Naive thymus-derived CD4-positive, alpha-beta T cell (primary cell): ENCODE results near the gene ADAMTSL1. TPM values are rescaled to one million over a fixed set of nuclear protein-coding genes. Genes with fewer than 3 reads are reported as not detected.

ENCODE experiments used
- ATAC-seq: fragments of 150-1000 bp; cut with Tn5 transposase; 2 replicates; pipeline ENCODE4 v1.10.0; 2021; ENCODE audit warnings: mild to moderate bottlenecking, moderate library complexity
- CTCF ChIA-PET: fragments of 350-600 bp; sonication (Branson Sonifier 250); formaldehyde crosslinking; loops from one replicate; lab custom pipeline; 2021; ENCODE audit warnings: antibody characterized with exemption; lab: Charles Lee
- POLR2A ChIA-PET: fragments of 350-600 bp; sonication (Branson Sonifier 250); formaldehyde crosslinking; loops from one replicate; lab custom pipeline; 2021; ENCODE audit warnings: antibody characterized with exemption, inconsistent platforms; lab: Charles Lee
- DNase-seq, 9 donors: peaks; one replicate each; pipeline versions ENCODE4 v3.0.0 to v3.0.0-alpha.2; 2020 to 2022; ENCODE audit warnings: mixed read lengths in 1 of 9
- H3K27ac ChIP-seq: one replicate; pipeline ENCODE4 v1.7.0; 2013; ENCODE audit warnings: mild to moderate bottlenecking, low read depth, low read length, moderate library complexity
- H3K27me3 ChIP-seq, 2 donors: one replicate each; pipeline ENCODE4 v1.7.0; 2013; ENCODE audit warnings: low read length in 2 of 2, mild to moderate bottlenecking in 2 of 2, moderate library complexity in 2 of 2; ENCODE audit not compliant: control insufficient read depth in 2 of 2, insufficient read depth in 2 of 2
- H3K36me3 ChIP-seq, 3 experiments: 1 replicate in 2 of 3; 2 replicates in 1 of 3; pipeline ENCODE4 v1.7.0; 2013; ENCODE audit warnings: low read length in 3 of 3, mild to moderate bottlenecking in 3 of 3, moderate library complexity in 1 of 3; ENCODE audit not compliant: insufficient read depth in 3 of 3, control insufficient read depth in 2 of 3
- H3K4me1 ChIP-seq, 2 donors: one replicate each; pipeline ENCODE4 v1.7.0; 2013; ENCODE audit warnings: low read length in 2 of 2, mild to moderate bottlenecking in 2 of 2, moderate library complexity in 1 of 2; ENCODE audit not compliant: control insufficient read depth in 2 of 2, insufficient read depth in 2 of 2
- H3K4me3 ChIP-seq: 2 replicates; pipeline ENCODE4 v1.7.0; 2013; ENCODE audit warnings: mild to moderate bottlenecking, low read length
- H3K9me3 ChIP-seq, 3 experiments: 1 replicate in 2 of 3; 2 replicates in 1 of 3; pipeline ENCODE4 v1.7.0; 2013; ENCODE audit warnings: low read length in 3 of 3; ENCODE audit not compliant: control insufficient read depth in 2 of 3
- H3K27ac Mint-ChIP-seq, 9 donors: one replicate each; pipeline ENCODE4 v1.8.0; 2020 to 2022; ENCODE audit warnings: mixed read lengths in 9 of 9, mild to moderate bottlenecking in 8 of 9, moderate library complexity in 5 of 9, inconsistent platforms in 2 of 9
- H3K27me3 Mint-ChIP-seq, 5 donors: one replicate each; pipeline ENCODE4 v1.8.0; 2021 to 2022; ENCODE audit warnings: mixed read lengths in 5 of 5, mild to moderate bottlenecking in 1 of 5
- H3K36me3 Mint-ChIP-seq, 5 donors: one replicate each; pipeline ENCODE4 v1.8.0; 2020 to 2022; ENCODE audit warnings: mixed read lengths in 5 of 5, mild to moderate bottlenecking in 3 of 5, inconsistent platforms in 1 of 5
- H3K4me1 Mint-ChIP-seq, 7 donors: one replicate each; pipeline ENCODE4 v1.8.0; 2020 to 2022; ENCODE audit warnings: mixed read lengths in 7 of 7, mild to moderate bottlenecking in 3 of 7, inconsistent platforms in 1 of 7
- H3K4me3 Mint-ChIP-seq, 10 donors: one replicate each; pipeline ENCODE4 v1.8.0; 2020 to 2022; ENCODE audit warnings: mild to moderate bottlenecking in 10 of 10, mixed read lengths in 10 of 10, moderate library complexity in 6 of 10, inconsistent platforms in 2 of 10
- H3K9me3 Mint-ChIP-seq, 11 donors: one replicate each; pipeline ENCODE4 v1.8.0; 2020 to 2022; ENCODE audit warnings: mixed read lengths in 11 of 11, mild to moderate bottlenecking in 4 of 11, inconsistent platforms in 1 of 11, moderate library complexity in 1 of 11
- intact Hi-C, 2 donors: fragments of 100-400 bp; cut with micrococcal nuclease; formaldehyde crosslinking; loops; one replicate each; pipeline ENCODE4 v1.15.1; 2023
- microRNA-seq: library from miRNA; unstranded; fragments of <30 nt; microRNA quantifications from one replicate; pipeline ENCODE4 v1.2.0, GENCODE V29; 2022; ENCODE audit warnings: borderline microRNAs expressed
- polyA plus RNA-seq, 2 donors: library from polyadenylated mRNA; unstranded; fragments of 300-500 nt; fragmentation: Illumina TruSeq; gene quantifications; one replicate each; pipeline ENCODE4 v1.2.3, GENCODE V29; 2021
- total RNA-seq, 6 experiments: library from RNA in 5 of 6; stranded (reverse) in 5 of 6; gene quantifications; 1 replicate in 5 of 6; 2 replicates in 1 of 6; pipeline ENCODE4 v1.2.3 and lab custom pipeline; 2021 to 2026

Gene ADAMTSL1
- total and polyA plus RNA-seq, 7 experiments from 2014 or later, result not detected

DNA sequence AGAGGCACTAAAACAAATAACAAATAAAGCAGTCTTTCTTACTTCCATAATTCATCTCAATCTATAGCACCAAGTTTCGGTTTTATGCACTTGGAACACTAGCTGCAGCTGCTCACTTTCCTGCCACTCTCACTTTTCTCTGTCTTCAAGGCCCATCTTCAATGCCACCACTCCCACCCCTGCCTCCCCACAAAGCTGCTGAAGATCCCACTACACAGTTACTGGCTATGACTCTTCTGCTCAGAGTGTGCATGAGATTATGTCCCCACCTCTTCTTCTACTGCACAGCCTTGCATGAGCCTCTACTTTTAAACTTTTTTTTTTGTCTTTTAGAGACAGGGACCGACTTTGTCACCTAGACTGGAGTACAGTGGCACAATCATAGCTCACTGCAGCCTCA is 481.7 kb downstream of the ADAMTSL1 start:
- no peak overlapping the region for H3K4me3 Mint-ChIP-seq

More for the DNA sequence above, 481.7 kb downstream of the ADAMTSL1 start:
- no peaks in the 10 kb centered on the region for H3K27me3 ChIP-seq
- ChIA-PET CTCF (no interaction called here), POLR2A (no interaction called here)
- peaks cover 0 to 17% (median 0%) of the 10 kb centered on the region in 11 donors for H3K9me3 Mint-ChIP-seq
- H3K4me3 ChIP-seq, result no peak overlapping the region
- intact Hi-C loops, result no loop called here
- H3K27ac Mint-ChIP-seq, result peak overlapping the region in 1 of 9 donors; percentile 22
- no peaks in the 10 kb centered on the region for H3K36me3 ChIP-seq
- H3K27ac ChIP-seq, result no peak overlapping the region
- no peaks in the 10 kb centered on the region for H3K36me3 Mint-ChIP-seq
- DNase-seq (no peak), ATAC-seq (no peak)
- H3K4me1 ChIP-seq, result no peaks in the 10 kb centered on the region
- no peaks in the 10 kb centered on the region for H3K9me3 ChIP-seq
- H3K27me3 Mint-ChIP-seq, result peaks cover 8 to 23% (median 17%) of the 10 kb centered on the region in 5 donors
- H3K4me1 Mint-ChIP-seq, result no peaks in the 10 kb centered on the region

Small RNA genes within 50 kb of the gene (microRNA-seq; reads per million reads assigned to microRNA genes)
- not detected for gene MIR3152
